Subcutaneous abdominal adipose tissue (tissue), 5 donors: Measurements from ENCODE around the gene TEAD1.

ENCODE experiments used
- H3K27ac ChIP-seq: one replicate; pipeline ENCODE4 v1.7.0; 2013; ENCODE audit warnings: low read depth, mild to moderate bottlenecking, inconsistent platforms, low read length, moderate library complexity
- H3K27me3 ChIP-seq, 5 donors: one replicate each; pipeline ENCODE4 v1.7.0; 2013; ENCODE audit warnings: low read length in 5 of 5, inconsistent platforms in 1 of 5; ENCODE audit not compliant: control insufficient read depth in 5 of 5, insufficient read depth in 4 of 5
- H3K36me3 ChIP-seq, 5 donors: one replicate each; pipeline ENCODE4 v1.7.0; 2013; ENCODE audit warnings: low read length in 5 of 5; ENCODE audit not compliant: control insufficient read depth in 5 of 5, insufficient read depth in 5 of 5
- H3K4me1 ChIP-seq, 5 donors: one replicate each; pipeline ENCODE4 v1.7.0; 2013; ENCODE audit warnings: low read length in 5 of 5, mild to moderate bottlenecking in 3 of 5, moderate library complexity in 1 of 5; ENCODE audit not compliant: control insufficient read depth in 5 of 5, insufficient read depth in 5 of 5
- H3K4me3 ChIP-seq, 5 donors: one replicate each; pipeline ENCODE4 v1.7.0; 2013; ENCODE audit warnings: low read length in 5 of 5, low read depth in 1 of 5
- H3K9ac ChIP-seq, 5 donors: one replicate each; pipeline ENCODE4 v1.7.0; 2013; ENCODE audit warnings: low read length in 5 of 5, mild to moderate bottlenecking in 4 of 5, moderate library complexity in 3 of 5
- H3K9me3 ChIP-seq, 5 donors: one replicate each; pipeline ENCODE4 v1.7.0; 2013; ENCODE audit warnings: low read length in 5 of 5; ENCODE audit not compliant: control insufficient read depth in 5 of 5
- donor health status: healthy.
- donor health status: healthy.
- donor health status: healthy.
- donor health status: healthy.
- donor health status: healthy.

TEAD1 gene

GRCh38 chr11:12673924-12674570 is at the start of gene TEAD1:
TEAD1 (plus strand) TSS chr11:12674421.
- Histone ChIP-seq H3K27me3 (no peaks in the 10 kb centered on the region), H3K4me1 (peaks cover 1 to 41% (median 38%) of the 10 kb centered on the region in 5 donors), H3K9me3 (no peaks in the 10 kb centered on the region), H3K36me3 (no peaks in the 10 kb centered on the region), H3K9ac (peak within 1 kb of the TSS in 4 of 5 donors; percentile 76 to 90 (median 78)), H3K4me3 (peak within 1 kb of the TSS; percentile 80 to 92 (median 90)), H3K27ac (peak within 1 kb of the TSS; percentile 87)

- Histone ChIP-seq H3K4me1 (no peaks in the 10 kb centered on the region), H3K9ac (no peak overlapping the region), H3K9me3 (peaks cover 4 to 16% (median 12%) of the 10 kb centered on the region in 5 donors), H3K27ac (no peak overlapping the region), H3K4me3 (no peak overlapping the region), H3K36me3 (no peaks in the 10 kb centered on the region), H3K27me3 (no peaks in the 10 kb centered on the region)
Observed at GRCh38 chr11:12624595-12624994, 49.6 kb upstream of the TEAD1 start.

- Histone ChIP-seq H3K4me3 (no peak overlapping the region), H3K36me3 (no peaks in the 10 kb centered on the region), H3K9me3 (peaks cover 4 to 16% (median 12%) of the 10 kb centered on the region in 5 donors), H3K4me1 (no peaks in the 10 kb centered on the region), H3K9ac (no peak overlapping the region), H3K27me3 (no peaks in the 10 kb centered on the region), H3K27ac (no peak overlapping the region)
Observed at GRCh38 chr11:12625438-12626071, 48.7 kb upstream of the TEAD1 start.

- Histone ChIP-seq H3K4me1 (no peaks in the 10 kb centered on the region), H3K27me3 (no peaks in the 10 kb centered on the region), H3K36me3 (no peaks in the 10 kb centered on the region)
Observed at GRCh38 chr11:12626616-12627015, 47.6 kb upstream of the TEAD1 start.

GRCh38 chr11:12628314-12628713 is 45.9 kb upstream of the TEAD1 start:
- H3K4me3 ChIP-seq: no peak overlapping the region
- no peaks in the 10 kb centered on the region for H3K4me1 ChIP-seq
- H3K36me3 ChIP-seq: no peaks in the 10 kb centered on the region
- H3K9me3 ChIP-seq: peaks cover 4 to 14% (median 9%) of the 10 kb centered on the region in 5 donors
- no peak overlapping the region for H3K27ac ChIP-seq
- H3K9ac ChIP-seq: no peak overlapping the region
- no peaks in the 10 kb centered on the region for H3K27me3 ChIP-seq

More at GRCh38 chr11:12626616-12627015, 47.6 kb upstream of the TEAD1 start:
- Histone ChIP-seq H3K27ac (no peak overlapping the region), H3K4me3 (no peak overlapping the region), H3K9ac (no peak overlapping the region), H3K9me3 (peaks cover 4 to 16% (median 12%) of the 10 kb centered on the region in 5 donors)

DNA sequence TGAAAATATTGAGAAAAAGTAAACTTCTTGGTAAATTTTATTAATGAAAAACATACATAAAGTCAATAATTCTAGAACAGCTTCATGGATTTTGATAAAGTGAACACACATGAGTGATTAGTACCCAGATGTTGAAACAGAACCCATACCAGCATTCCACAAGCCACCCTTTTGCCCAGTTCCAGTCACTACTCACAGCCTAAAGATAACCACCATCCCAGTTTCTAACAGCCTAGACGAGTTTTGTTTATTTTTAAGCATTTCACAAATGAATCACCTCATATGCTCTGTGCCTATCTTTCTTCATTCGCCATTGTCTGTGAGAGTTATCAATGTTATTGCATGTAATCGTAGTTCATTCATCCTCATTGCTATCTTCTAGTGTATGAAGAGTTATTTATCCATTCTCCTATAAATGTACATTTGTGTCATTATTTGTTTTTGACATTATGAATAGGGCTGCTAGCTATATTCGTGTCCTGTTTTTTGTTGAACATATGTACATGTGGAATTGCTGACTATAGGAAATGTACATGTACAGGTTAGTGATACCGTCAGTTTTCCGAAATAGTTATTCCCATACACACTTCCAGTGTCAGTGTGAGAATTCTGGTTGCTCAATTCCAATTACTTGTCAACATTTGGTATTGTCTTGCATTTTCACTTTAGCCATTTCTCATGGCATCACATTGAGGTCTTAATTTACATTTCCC is 44.5 kb upstream of the TEAD1 start:
- H3K36me3 ChIP-seq: no peaks in the 10 kb centered on the region
- no peak overlapping the region for H3K9ac ChIP-seq
- no peak overlapping the region for H3K4me3 ChIP-seq
- no peaks in the 10 kb centered on the region for H3K4me1 ChIP-seq
- H3K9me3 ChIP-seq: peaks cover 0 to 1% (median 0%) of the 10 kb centered on the region in 5 donors
- H3K27ac ChIP-seq: no peak overlapping the region
- H3K27me3 ChIP-seq: no peaks in the 10 kb centered on the region

DNA sequence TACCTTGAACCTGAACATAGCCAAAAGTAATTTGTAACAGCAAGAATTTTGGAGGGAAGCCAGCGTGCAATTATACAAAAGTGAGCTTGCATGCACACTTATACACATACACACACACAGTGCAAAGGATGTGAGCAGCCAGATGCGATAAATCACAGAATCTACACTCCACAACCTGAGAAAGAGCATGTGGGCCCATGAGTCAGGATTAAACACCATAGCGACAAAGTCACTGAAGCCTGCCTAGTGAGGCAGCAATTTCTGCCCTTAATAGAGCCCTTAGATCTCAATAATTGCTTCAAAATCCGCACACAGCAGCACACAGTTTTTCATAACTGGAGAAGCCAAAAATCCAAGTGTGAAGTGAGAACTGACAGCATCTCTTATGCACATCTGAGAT is 42.6 kb upstream of the TEAD1 start:
- no peak overlapping the region for H3K27ac ChIP-seq
- H3K4me3 ChIP-seq: no peak overlapping the region
- no peaks in the 10 kb centered on the region for H3K4me1 ChIP-seq
- no peak overlapping the region for H3K9ac ChIP-seq
- no peaks in the 10 kb centered on the region for H3K27me3 ChIP-seq
- no peaks in the 10 kb centered on the region for H3K9me3 ChIP-seq
- H3K36me3 ChIP-seq: no peaks in the 10 kb centered on the region

DNA sequence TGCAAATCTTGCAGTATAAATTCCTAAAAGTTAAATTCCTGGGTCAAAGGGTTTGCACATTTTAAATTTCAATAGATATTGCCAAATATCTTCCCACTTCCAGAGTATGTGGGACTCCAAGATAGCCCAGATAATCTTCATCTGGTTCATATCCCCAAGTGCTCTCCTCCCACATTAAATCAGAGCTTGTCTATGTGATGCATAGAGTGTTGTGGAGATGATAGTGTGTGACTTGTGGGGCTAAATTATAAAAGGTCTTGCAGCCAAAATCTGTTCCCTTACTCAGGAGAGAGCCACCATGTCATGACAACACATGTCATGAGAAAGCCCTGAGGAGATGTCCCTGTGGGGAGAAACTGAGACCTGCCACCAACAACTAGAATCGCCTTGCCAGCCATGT is 39.9 kb upstream of the TEAD1 start:
- Histone ChIP-seq H3K4me3 (no peak overlapping the region), H3K9ac (no peak overlapping the region), H3K36me3 (no peaks in the 10 kb centered on the region), H3K9me3 (no peaks in the 10 kb centered on the region), H3K27ac (no peak overlapping the region), H3K27me3 (no peaks in the 10 kb centered on the region), H3K4me1 (no peaks in the 10 kb centered on the region)

DNA sequence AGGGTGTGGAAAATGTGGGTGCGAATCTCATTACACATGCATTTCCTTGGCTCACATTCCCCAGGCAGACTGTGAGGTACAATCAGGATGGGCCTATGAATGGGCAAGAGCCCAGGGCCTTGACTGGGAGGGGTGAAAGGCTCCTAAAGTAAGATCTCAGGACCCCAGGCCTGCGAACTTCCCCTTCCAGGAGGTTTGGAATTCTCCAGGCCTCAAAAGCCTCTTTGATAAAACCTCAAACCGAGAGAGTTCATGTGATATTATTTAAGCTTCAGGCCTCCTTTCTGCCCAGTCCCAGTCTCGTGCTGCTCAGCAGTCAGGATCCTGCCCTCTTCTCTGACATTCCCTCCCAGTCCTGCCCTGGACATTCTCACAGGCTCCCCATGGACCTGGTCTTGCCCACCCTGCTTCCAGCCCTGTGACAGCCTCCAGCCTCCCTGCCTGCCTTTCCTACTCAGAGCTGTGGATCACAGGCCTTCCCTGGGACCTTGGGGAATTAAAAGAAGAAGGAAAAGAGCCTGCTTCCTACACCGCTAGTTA is 37.3 kb upstream of the TEAD1 start:
- Histone ChIP-seq H3K27ac (no peak overlapping the region), H3K9ac (no peak overlapping the region), H3K9me3 (no peaks in the 10 kb centered on the region), H3K27me3 (no peaks in the 10 kb centered on the region), H3K4me1 (peaks cover 0 to 4% (median 0%) of the 10 kb centered on the region in 5 donors), H3K4me3 (no peak overlapping the region), H3K36me3 (no peaks in the 10 kb centered on the region)

- Histone ChIP-seq H3K9ac (no peak overlapping the region), H3K9me3 (no peaks in the 10 kb centered on the region), H3K4me3 (no peak overlapping the region), H3K27me3 (no peaks in the 10 kb centered on the region), H3K27ac (no peak overlapping the region), H3K36me3 (no peaks in the 10 kb centered on the region), H3K4me1 (peaks cover 0 to 7% (median 0%) of the 10 kb centered on the region in 5 donors)
Observed at GRCh38 chr11:12639388-12639787, 34.8 kb upstream of the TEAD1 start.
